ENCODE results near the gene PDE4D.

GRCh38 chr5:59216841-59217240, 676.7 kb downstream of the PDE4D start:
- TF ChIP-seq, protein P1, sequence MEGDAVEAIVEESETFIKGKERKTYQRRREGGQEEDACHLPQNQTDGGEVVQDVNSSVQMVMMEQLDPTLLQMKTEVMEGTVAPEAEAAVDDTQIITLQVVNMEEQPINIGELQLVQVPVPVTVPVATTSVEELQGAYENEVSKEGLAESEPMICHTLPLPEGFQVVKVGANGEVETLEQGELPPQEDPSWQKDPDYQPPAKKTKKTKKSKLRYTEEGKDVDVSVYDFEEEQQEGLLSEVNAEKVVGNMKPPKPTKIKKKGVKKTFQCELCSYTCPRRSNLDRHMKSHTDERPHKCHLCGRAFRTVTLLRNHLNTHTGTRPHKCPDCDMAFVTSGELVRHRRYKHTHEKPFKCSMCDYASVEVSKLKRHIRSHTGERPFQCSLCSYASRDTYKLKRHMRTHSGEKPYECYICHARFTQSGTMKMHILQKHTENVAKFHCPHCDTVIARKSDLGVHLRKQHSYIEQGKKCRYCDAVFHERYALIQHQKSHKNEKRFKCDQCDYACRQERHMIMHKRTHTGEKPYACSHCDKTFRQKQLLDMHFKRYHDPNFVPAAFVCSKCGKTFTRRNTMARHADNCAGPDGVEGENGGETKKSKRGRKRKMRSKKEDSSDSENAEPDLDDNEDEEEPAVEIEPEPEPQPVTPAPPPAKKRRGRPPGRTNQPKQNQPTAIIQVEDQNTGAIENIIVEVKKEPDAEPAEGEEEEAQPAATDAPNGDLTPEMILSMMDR (IDR thresholded peaks at IDR 0.05): no peak
- no peak for TF ChIP-seq EZH2 (IDR thresholded peaks at IDR 0.05)

Measured in neural progenitor cell (in vitro differentiated cells).